Transverse colon (tissue), 4 donors: ENCODE data around the gene MAN2B1.

Experiments
- EP300 ChIP-seq: sonication (generic); formaldehyde crosslinking; IDR thresholded peaks from one replicate; pipeline ENCODE4 v1.6.1; 2017; ENCODE audit warnings: antibody characterized with exemption, low read depth
- POLR2A ChIP-seq: fragments of 450-650 bp; IDR thresholded peaks from one replicate; pipeline ENCODE4 v1.6.1; 2016; ENCODE audit warnings: antibody characterized with exemption, mild to moderate bottlenecking, moderate library complexity
- POLR2AphosphoS5 ChIP-seq, 3 donors: sonication (generic); formaldehyde crosslinking; IDR thresholded peaks; one replicate each; pipeline ENCODE4 v1.6.1; 2016; ENCODE audit warnings: antibody characterized with exemption in 3 of 3
- TF ChIP-seq, protein P1 (sequence below), 5 experiments: fragments of 200-600 bp in 3 of 5; fragments of 450-650 bp in 2 of 5; sonication (generic) in 3 of 5; IDR thresholded peaks; 1 replicate in 2 of 5; 2 replicates in 3 of 5; pipeline ENCODE4 v1.5.1; 2016 to 2017; ENCODE audit warnings: antibody characterized with exemption in 5 of 5, inconsistent platforms in 3 of 5, mild to moderate bottlenecking in 2 of 5, moderate library complexity in 1 of 5

GRCh38 chr19:12665281-12665573 is 1.3 kb downstream of the MAN2B1 start:
- TF ChIP-seq, protein P1, sequence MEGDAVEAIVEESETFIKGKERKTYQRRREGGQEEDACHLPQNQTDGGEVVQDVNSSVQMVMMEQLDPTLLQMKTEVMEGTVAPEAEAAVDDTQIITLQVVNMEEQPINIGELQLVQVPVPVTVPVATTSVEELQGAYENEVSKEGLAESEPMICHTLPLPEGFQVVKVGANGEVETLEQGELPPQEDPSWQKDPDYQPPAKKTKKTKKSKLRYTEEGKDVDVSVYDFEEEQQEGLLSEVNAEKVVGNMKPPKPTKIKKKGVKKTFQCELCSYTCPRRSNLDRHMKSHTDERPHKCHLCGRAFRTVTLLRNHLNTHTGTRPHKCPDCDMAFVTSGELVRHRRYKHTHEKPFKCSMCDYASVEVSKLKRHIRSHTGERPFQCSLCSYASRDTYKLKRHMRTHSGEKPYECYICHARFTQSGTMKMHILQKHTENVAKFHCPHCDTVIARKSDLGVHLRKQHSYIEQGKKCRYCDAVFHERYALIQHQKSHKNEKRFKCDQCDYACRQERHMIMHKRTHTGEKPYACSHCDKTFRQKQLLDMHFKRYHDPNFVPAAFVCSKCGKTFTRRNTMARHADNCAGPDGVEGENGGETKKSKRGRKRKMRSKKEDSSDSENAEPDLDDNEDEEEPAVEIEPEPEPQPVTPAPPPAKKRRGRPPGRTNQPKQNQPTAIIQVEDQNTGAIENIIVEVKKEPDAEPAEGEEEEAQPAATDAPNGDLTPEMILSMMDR (IDR thresholded peaks at IDR 0.05): no peak
- TF ChIP-seq POLR2AphosphoS5 (IDR thresholded peaks at IDR 0.05) (no peak), POLR2A (no peak), EP300 (no peak)
